Measurements from ENCODE around the gene INPP5D. TPM values are rescaled to one million over a fixed set of nuclear protein-coding genes. Genes with fewer than 3 reads are reported as not detected.

INPP5D gene
- total and polyA plus RNA-seq, 2 of the 13 experiments (the other 11 are each of a cell fraction or from before 2014, with no cell fraction given) = 16.7 to 18.0 TPM

DNA sequence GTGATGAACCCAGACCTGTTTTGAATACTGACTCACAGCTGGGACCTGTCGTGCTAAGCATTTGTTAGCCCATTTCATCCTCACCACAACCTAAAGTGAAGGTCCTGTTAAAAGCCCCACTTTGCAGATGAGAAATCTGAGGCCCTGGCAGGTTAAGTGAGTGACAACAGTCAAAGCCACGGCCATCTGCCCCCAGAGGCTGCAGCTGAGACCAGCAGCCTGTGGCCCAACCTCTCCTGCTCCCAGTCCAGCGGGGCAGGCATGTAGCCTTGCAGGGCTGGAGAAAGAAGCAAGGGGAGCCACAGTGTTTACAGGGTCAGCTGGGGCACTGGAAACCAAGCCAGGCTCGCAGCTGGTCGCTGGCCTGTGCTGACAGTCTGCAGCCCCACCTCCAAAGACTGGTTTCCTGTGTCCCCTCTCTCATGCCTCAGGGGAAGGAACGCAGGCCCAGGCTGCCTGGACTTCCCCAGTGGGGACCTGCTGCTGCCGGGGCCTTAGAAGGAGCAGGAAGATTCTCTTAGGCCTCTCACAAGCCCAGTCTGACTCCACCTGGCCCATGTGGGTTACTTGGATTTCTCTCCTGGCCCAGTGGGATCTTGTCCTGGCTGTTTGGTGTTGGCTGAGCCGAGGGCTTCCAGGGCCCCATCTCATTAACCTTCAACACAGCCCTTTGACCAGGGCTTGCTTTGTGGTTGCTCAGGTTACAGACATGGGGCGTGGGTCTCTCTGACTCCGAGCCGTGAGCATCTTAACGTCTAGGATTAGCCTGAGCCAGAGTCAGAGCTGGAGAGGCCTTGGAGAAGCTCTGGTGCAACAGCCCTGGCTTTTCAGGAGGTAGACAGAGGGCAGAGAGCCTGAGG lies 1.7 kb downstream of the INPP5D start (continued):
- TF ChIP-seq, protein P1, sequence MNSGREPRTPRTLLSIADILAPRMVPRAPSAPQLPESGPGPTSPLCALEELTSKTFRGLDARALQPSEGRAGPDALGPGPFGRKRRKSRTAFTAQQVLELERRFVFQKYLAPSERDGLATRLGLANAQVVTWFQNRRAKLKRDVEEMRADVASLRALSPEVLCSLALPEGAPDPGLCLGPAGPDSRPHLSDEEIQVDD (CRISPR knock-in tag; IDR thresholded peaks at IDR 0.05; ENCODE audit: borderline replicate concordance) = no peak
- no peak for TF ChIP-seq GTF2F1 (IDR thresholded peaks at IDR 0.05; ENCODE audit: low read length)
- TF ChIP-seq ZNF562 (CRISPR knock-in tag; IDR thresholded peaks at IDR 0.05; ENCODE audit: borderline replicate concordance) = no peak
- TF ChIP-seq, protein P2, sequence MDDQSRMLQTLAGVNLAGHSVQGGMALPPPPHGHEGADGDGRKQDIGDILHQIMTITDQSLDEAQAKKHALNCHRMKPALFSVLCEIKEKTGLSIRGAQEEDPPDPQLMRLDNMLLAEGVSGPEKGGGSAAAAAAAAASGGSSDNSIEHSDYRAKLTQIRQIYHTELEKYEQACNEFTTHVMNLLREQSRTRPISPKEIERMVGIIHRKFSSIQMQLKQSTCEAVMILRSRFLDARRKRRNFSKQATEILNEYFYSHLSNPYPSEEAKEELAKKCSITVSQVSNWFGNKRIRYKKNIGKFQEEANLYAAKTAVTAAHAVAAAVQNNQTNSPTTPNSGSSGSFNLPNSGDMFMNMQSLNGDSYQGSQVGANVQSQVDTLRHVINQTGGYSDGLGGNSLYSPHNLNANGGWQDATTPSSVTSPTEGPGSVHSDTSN (CRISPR knock-in tag; IDR thresholded peaks at IDR 0.05; ENCODE audit: borderline replicate concordance) = no peak
- no peak for TF ChIP-seq ZNF282 (IDR thresholded peaks at IDR 0.05; ENCODE audit: partially characterized antibody)
- TF ChIP-seq, protein P3, sequence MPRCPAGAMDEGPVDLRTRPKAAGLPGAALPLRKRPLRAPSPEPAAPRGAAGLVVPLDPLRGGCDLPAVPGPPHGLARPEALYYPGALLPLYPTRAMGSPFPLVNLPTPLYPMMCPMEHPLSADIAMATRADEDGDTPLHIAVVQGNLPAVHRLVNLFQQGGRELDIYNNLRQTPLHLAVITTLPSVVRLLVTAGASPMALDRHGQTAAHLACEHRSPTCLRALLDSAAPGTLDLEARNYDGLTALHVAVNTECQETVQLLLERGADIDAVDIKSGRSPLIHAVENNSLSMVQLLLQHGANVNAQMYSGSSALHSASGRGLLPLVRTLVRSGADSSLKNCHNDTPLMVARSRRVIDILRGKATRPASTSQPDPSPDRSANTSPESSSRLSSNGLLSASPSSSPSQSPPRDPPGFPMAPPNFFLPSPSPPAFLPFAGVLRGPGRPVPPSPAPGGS (CRISPR knock-in tag; IDR thresholded peaks at IDR 0.05) = peak; percentile 57; the same call in 1 of the 2 replicates
- TF ChIP-seq NCOA2 (CRISPR knock-in tag; IDR thresholded peaks at IDR 0.05) = peak; percentile 50; the same call in 1 of the 2 replicates
- TF ChIP-seq HOXA9 (CRISPR knock-in tag; IDR thresholded peaks at IDR 0.05; ENCODE audit: borderline replicate concordance) = no peak
- TF ChIP-seq, protein P4, sequence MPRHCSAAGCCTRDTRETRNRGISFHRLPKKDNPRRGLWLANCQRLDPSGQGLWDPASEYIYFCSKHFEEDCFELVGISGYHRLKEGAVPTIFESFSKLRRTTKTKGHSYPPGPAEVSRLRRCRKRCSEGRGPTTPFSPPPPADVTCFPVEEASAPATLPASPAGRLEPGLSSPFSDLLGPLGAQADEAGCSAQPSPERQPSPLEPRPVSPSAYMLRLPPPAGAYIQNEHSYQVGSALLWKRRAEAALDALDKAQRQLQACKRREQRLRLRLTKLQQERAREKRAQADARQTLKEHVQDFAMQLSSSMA (CRISPR knock-in tag; IDR thresholded peaks at IDR 0.05) = no peak
- TF ChIP-seq KLF16 (CRISPR knock-in tag; IDR thresholded peaks at IDR 0.05) = peak in 1 of 2 experiments; percentile 79; a peak in 2 of 4 replicates
- peak; percentile 75; the same call in 1 of the 2 replicates for TF ChIP-seq RXRB (CRISPR knock-in tag; IDR thresholded peaks at IDR 0.05; ENCODE audit: borderline replicate concordance)
- TF ChIP-seq ELF4 (CRISPR knock-in tag; IDR thresholded peaks at IDR 0.05; ENCODE audit: borderline replicate concordance) = no peak; the same call in 1 of the 2 replicates
- no peak for TF ChIP-seq ZNF234 (CRISPR knock-in tag; conservative IDR thresholded peaks at IDR 0.05)
- TF ChIP-seq, protein P5, sequence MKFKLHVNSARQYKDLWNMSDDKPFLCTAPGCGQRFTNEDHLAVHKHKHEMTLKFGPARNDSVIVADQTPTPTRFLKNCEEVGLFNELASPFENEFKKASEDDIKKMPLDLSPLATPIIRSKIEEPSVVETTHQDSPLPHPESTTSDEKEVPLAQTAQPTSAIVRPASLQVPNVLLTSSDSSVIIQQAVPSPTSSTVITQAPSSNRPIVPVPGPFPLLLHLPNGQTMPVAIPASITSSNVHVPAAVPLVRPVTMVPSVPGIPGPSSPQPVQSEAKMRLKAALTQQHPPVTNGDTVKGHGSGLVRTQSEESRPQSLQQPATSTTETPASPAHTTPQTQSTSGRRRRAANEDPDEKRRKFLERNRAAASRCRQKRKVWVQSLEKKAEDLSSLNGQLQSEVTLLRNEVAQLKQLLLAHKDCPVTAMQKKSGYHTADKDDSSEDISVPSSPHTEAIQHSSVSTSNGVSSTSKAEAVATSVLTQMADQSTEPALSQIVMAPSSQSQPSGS (CRISPR knock-in tag; IDR thresholded peaks at IDR 0.05) = 0 out of 2 replicates have a peak, but pooled peaks have one; percentile 16
- TF ChIP-seq HMGA1 (CRISPR knock-in tag; conservative IDR thresholded peaks at IDR 0.05) = no peak
- TF ChIP-seq CBX1 (IDR thresholded peaks at IDR 0.05; ENCODE audit: low read depth) = peak; percentile 69
- TF ChIP-seq ZNF12 (CRISPR knock-in tag; IDR thresholded peaks at IDR 0.05) = peak; percentile 85
- TF ChIP-seq, protein P6, sequence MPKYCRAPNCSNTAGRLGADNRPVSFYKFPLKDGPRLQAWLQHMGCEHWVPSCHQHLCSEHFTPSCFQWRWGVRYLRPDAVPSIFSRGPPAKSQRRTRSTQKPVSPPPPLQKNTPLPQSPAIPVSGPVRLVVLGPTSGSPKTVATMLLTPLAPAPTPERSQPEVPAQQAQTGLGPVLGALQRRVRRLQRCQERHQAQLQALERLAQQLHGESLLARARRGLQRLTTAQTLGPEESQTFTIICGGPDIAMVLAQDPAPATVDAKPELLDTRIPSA (CRISPR knock-in tag; IDR thresholded peaks at IDR 0.05; ENCODE audit: borderline replicate concordance) = peak; percentile 69; the same call in 1 of the 2 replicates
- no peak for TF ChIP-seq ZNF207 (IDR thresholded peaks at IDR 0.05; ENCODE audit: borderline replicate concordance)
- no peak for TF ChIP-seq RARG (CRISPR knock-in tag; IDR thresholded peaks at IDR 0.05; ENCODE audit: low read depth)
- TF ChIP-seq CHD2 (IDR thresholded peaks at IDR 0.05; ENCODE audit: low read depth, low read length) = no peak
- no peak for TF ChIP-seq ZNF777 (CRISPR knock-in tag; IDR thresholded peaks at IDR 0.05)
- TF ChIP-seq FOXM1 (CRISPR knock-in tag; IDR thresholded peaks at IDR 0.05) = no peak
- TF ChIP-seq ZNF614 (CRISPR knock-in tag; IDR thresholded peaks at IDR 0.05; ENCODE audit: borderline replicate concordance) = peak; percentile 84
- no peak for TF ChIP-seq NFE2 (CRISPR knock-in tag; IDR thresholded peaks at IDR 0.05)
